Right atrium auricular region (tissue), 2 donors: Measurements from ENCODE around the gene PLCD3. TPM values are rescaled to one million over a fixed set of nuclear protein-coding genes. Genes with fewer than 3 reads are reported as not detected.
A peak's percentile ranks its signal among the peaks of the same experiment; 100 is the strongest.

Experiments used
- DNase-seq: peaks from one replicate; pipeline ENCODE4 v3.0.0-alpha.2; 2019; ENCODE audit warnings: low spot score
- H3K27ac ChIP-seq, 2 donors: fragments of 200-600 bp; sonication (generic); 1 replicate in 1 of 2; 2 replicates in 1 of 2; pipeline ENCODE4 v1.5.1; 2016 to 2019
- H3K27me3 ChIP-seq, 2 donors: fragments of 200-600 bp; sonication (generic); one replicate each; pipeline versions ENCODE4 v1.5.1 to v1.6.0; 2017 to 2019
- H3K36me3 ChIP-seq: fragments of 200-600 bp; sonication (generic); one replicate; pipeline ENCODE4 v1.5.1; 2016
- H3K4me1 ChIP-seq, 2 donors: fragments of 200-600 bp; sonication (generic); one replicate each; pipeline versions ENCODE4 v1.5.1 to v1.6.0; 2017 to 2019
- H3K4me3 ChIP-seq, 2 donors: fragments of 200-600 bp; sonication (generic); 1 replicate in 1 of 2; 2 replicates in 1 of 2; pipeline ENCODE4 v1.5.1; 2017 to 2019; ENCODE audit warnings: mild to moderate bottlenecking in 1 of 2, moderate library complexity in 1 of 2
- H3K9me3 ChIP-seq, 2 donors: fragments of 200-600 bp; sonication (generic); one replicate each; pipeline ENCODE4 v1.5.1; 2019
- total RNA-seq, 2 donors: library from RNA; depleted of rRNA; stranded (reverse); fragments of >200 nt; gene quantifications; one replicate each; pipeline ENCODE4 v1.1.0, GENCODE V29; 2016
- TF ChIP-seq, protein P1 (sequence below), 2 donors: fragments of 200-600 bp; sonication (generic); IDR thresholded peaks; one replicate each; pipeline ENCODE4 v1.5.1; 2019; ENCODE audit warnings: antibody characterized with exemption in 2 of 2

Gene PLCD3
- total RNA-seq, 2 donors from 2014 or later: 102 to 156 TPM

DNA sequence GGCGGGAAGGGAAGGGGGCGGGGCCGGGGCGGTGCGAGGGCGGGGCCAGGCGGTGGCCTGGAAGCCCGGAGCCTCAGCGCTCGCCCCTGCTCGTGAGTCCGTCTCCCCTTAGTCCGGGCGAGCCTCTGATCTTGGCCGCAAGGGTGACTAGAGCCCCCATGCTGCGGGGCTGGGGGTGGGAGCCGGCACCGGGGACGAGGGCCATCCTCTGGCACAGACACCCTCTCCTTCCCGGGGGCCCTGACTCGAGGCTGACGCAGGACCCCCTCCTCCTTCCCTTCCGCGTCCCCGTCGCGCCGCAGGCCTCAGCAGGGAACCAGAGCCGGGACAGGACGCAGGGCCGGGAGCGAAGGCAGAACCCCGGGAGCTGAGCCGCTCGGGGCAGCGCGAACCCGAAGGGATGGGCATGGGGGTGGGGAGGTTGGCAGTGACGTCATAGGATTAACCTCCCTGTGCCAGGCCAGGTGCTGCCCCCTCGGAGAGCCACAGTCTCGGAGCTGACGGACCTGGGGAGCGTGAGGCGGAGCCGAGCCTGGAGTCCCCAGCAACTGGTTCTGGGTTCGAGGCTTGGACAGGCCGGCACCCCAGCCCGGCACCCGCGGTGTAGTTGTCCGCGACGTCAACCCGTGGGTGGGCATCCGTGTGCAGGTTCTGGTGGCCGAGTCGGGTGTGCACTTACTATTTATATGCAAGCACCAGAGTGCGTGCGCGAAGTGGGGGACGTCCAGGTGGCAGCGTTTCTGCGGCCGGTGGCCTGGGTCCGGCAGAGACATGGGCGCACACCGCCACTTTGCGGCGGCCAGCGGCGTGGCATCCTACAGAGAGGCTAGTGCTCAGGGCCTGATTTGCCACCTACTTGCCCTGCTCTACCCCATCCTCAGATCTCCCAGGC, 503 bp upstream of the PLCD3 start:
- DNase-seq: peak; percentile 88
- peaks cover 0 to 58% of the 10 kb centered on the region in 2 donors for H3K4me1 ChIP-seq

DNA sequence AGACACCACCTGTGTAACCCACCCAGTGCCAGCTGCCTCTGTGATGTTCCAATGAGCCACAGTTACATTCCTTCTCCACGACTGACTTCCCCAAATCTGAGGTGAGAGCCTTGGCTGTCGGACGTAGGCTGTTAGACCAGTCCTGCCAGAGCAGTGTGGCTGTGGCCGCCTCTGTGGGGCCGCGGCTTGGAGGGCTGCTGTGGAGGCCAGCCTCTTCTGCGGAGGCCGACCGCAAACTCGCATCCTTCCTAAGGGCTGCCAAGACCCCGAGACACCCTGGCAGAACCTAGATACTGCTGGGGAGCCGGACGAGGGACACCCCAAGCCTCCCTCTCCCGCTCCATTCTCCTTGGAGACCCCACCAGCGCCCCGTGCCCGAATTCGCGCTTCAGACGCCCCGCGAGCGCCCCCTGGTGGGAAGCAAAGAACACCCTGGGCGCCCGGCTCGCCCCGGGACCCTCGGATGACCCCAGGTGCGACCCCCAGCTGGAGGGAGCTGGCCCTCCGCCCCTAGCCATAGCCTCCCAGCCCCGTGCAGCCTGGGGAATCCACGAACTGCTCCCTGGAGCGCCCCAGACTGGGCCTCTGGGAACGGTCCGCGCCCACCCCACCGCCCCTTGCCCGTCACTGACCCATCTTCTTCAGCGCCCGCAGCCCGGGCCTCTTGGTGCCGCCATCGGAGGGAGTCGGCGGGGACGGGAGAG, 547 bp downstream of the PLCD3 start:
- Histone ChIP-seq H3K36me3 (no peaks in the 10 kb centered on the region), H3K9me3 (no peaks in the 10 kb centered on the region), H3K4me3 (peak overlapping the region; percentile 75 to 88), H3K27ac (peak overlapping the region; percentile 95 to 98), H3K27me3 (no peaks in the 10 kb centered on the region), H3K4me1 (peaks cover 0 to 64% of the 10 kb centered on the region in 2 donors)
- TF ChIP-seq, protein P1, sequence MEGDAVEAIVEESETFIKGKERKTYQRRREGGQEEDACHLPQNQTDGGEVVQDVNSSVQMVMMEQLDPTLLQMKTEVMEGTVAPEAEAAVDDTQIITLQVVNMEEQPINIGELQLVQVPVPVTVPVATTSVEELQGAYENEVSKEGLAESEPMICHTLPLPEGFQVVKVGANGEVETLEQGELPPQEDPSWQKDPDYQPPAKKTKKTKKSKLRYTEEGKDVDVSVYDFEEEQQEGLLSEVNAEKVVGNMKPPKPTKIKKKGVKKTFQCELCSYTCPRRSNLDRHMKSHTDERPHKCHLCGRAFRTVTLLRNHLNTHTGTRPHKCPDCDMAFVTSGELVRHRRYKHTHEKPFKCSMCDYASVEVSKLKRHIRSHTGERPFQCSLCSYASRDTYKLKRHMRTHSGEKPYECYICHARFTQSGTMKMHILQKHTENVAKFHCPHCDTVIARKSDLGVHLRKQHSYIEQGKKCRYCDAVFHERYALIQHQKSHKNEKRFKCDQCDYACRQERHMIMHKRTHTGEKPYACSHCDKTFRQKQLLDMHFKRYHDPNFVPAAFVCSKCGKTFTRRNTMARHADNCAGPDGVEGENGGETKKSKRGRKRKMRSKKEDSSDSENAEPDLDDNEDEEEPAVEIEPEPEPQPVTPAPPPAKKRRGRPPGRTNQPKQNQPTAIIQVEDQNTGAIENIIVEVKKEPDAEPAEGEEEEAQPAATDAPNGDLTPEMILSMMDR (IDR thresholded peaks at IDR 0.05): peak; percentile 90 to 97
- DNase-seq: no peak

More for the DNA sequence above, 503 bp upstream of the PLCD3 start:
- Histone ChIP-seq H3K9me3 (no peaks in the 10 kb centered on the region), H3K27ac (peak overlapping the region; percentile 95 to 98), H3K27me3 (no peaks in the 10 kb centered on the region), H3K36me3 (no peaks in the 10 kb centered on the region), H3K4me3 (peak overlapping the region; percentile 75 to 88)
- TF ChIP-seq, protein P1 (IDR thresholded peaks at IDR 0.05): peak; percentile 73 to 83

DNA sequence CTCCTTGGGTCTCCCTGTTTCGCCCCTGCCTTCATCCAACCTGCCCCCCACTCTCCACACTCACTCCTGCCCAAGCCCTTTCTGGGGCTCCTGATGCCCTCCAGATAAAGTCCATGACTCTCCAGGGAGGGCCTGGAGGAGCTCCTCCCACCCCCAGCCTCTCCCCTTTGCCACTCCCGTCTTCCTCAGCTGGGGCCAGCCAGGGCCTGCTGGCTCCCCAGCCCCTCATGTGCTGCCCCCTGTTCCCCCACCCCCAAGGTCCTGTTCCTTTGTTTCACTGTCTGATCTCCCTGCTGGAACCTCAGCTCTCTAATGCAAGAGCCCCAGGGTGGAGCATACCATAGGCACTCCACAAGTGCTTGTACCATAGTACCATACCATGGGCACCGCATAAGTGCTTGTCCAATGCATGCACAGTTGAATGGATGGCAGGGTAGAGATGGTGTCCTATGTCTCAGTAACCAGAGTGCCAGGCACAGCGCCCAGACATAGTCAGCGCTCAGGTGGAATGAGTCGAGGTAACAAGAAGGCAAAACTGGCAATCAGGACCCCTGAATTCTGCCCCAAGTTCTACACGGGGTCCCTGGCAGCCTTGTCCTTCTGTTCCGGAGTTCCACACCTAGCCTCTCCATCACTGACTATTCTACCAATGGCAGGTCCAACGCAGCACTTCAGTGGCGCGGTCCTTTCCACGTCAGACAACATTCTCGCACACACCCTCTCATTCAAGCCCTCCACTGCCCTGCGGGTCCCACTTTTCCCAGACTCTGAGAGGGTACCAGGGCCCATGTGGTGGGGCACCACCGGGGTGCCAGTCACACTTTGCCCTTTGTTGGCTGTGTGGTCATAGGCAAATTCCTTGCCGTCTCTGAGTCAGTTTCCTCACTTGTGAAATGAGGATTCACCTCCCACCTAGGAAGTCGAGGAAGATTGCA, 1.4 kb downstream of the PLCD3 start:
- TF ChIP-seq, protein P1 (IDR thresholded peaks at IDR 0.05): no peak
- Histone ChIP-seq H3K9me3 (no peaks in the 10 kb centered on the region), H3K27me3 (no peaks in the 10 kb centered on the region), H3K4me3 (peak overlapping the region; percentile 75 to 88), H3K27ac (peak overlapping the region; percentile 95 to 98), H3K4me1 (peaks cover 0 to 58% of the 10 kb centered on the region in 2 donors), H3K36me3 (no peaks in the 10 kb centered on the region)
- DNase-seq: no peak

DNA sequence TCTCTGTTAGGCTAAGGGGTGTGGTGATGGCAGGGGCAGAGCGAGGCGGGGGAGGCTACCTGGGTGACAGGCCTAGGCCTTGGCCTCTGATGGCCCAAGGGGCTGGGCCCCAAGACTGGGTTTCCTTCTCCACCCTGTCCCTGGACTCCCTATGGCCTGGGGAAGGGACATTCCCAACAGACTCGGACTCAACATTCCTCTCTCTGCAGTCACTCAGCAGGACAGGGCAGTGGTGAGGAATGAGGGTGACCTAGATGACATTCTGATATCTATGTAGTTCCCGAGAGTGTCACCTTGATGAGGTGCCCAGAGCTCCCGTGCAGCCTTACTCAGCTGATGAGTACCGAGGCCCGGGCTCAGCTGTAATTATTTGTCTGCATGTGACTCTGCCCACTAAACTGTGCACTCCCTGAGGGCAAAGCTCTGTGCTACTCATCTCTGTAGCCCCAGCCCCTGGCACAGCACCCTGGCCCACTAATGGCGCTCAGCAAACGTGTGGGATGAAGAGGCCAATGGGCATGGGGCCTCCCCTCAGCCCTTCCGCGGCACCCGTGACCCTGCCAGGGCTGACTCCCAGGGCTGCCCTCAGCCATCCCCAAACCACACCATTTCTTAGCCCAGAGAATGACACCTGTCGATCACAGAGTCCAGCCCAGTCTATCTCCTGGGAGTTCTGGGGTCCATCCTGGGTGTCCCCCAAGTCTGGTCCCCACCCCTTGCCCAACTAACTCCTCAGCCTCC, 2.2 kb downstream of the PLCD3 start:
- peak overlapping the region; percentile 83 to 95 for H3K27ac ChIP-seq
- no peaks in the 10 kb centered on the region for H3K27me3 ChIP-seq
- no peaks in the 10 kb centered on the region for H3K36me3 ChIP-seq
- H3K9me3 ChIP-seq: no peaks in the 10 kb centered on the region
- DNase-seq: no peak
- no peak overlapping the region for H3K4me3 ChIP-seq
- H3K4me1 ChIP-seq: peaks cover 0 to 53% of the 10 kb centered on the region in 2 donors
- TF ChIP-seq, protein P1 (IDR thresholded peaks at IDR 0.05): no peak
